ENCODE data around the gene CAPN3. TPM values are rescaled to one million over a fixed set of nuclear protein-coding genes. Genes with fewer than 3 reads are reported as not detected.

Gene CAPN3
- polyA plus RNA-seq, 1 donor (not counting 4 experiments of a cell fraction or from before 2014, with no cell fraction given) = 15.8 TPM

DNA sequence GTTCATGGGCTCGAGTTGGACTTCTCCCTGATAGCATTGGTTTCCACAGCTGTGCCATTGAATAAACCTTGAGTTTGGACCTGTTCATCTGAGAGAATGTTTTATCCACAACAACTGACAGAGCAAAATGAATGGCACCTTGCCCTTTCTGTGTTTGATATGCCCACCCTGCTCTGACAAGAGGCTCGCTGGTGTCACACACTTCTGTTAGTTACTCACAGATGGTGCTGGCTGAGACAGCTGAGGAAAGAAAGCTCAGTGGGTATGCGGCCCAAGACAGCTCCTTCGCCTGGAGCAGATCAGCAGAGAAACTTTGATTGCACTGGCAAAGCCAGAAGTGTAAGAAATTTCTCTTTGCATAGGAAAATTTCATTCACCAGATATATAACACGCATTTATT lies 2.5 kb upstream of the CAPN3 start:
- H3K9me1 ChIP-seq (ENCODE audit: control insufficient read depth, extremely low read depth, insufficient read depth, low read length) = no peaks in the 10 kb centered on the region
- no peak for FAIRE-seq
- no peaks in the 10 kb centered on the region for H4K20me1 ChIP-seq (ENCODE audit: control insufficient read depth, extremely low read depth, insufficient read depth, low read length)
- H3K27ac ChIP-seq (ENCODE audit: control insufficient read depth, insufficient read depth, low read length) = no peak overlapping the region
- no peaks in the 10 kb centered on the region for H3K9me3 ChIP-seq (ENCODE audit: control insufficient read depth, low read depth, low read length)
- no peak overlapping the region for H3K9ac ChIP-seq (ENCODE audit: control insufficient read depth, extremely low read depth, insufficient read depth, low read length)
- DNase-seq (ENCODE audit: low read depth, low spot score) = no peak
- no peak overlapping the region for H3K4me2 ChIP-seq (ENCODE audit: control insufficient read depth, extremely low read depth, insufficient read depth, low read depth, low read length)
- H3K4me3 ChIP-seq (ENCODE audit: control insufficient read depth in 2 of 3, extremely low read depth in 1 of 3, insufficient read depth in 2 of 3, low read depth in 1 of 3, low read length in 3 of 3) = no peak overlapping the region
- H2AFZ ChIP-seq (ENCODE audit: control insufficient read depth, low read length) = no peak overlapping the region
- no peaks in the 10 kb centered on the region for H3K4me1 ChIP-seq (ENCODE audit: control insufficient read depth, extremely low read depth, insufficient read depth, low read length)
- TF ChIP-seq, protein P1, sequence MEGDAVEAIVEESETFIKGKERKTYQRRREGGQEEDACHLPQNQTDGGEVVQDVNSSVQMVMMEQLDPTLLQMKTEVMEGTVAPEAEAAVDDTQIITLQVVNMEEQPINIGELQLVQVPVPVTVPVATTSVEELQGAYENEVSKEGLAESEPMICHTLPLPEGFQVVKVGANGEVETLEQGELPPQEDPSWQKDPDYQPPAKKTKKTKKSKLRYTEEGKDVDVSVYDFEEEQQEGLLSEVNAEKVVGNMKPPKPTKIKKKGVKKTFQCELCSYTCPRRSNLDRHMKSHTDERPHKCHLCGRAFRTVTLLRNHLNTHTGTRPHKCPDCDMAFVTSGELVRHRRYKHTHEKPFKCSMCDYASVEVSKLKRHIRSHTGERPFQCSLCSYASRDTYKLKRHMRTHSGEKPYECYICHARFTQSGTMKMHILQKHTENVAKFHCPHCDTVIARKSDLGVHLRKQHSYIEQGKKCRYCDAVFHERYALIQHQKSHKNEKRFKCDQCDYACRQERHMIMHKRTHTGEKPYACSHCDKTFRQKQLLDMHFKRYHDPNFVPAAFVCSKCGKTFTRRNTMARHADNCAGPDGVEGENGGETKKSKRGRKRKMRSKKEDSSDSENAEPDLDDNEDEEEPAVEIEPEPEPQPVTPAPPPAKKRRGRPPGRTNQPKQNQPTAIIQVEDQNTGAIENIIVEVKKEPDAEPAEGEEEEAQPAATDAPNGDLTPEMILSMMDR (optimal IDR thresholded peaks at IDR 0.05 in 1 of 3, IDR thresholded peaks at IDR 0.05 in 1 of 3, conservative IDR thresholded peaks at IDR 0.05 in 1 of 3; ENCODE audit: extremely low read depth in 1 of 3, insufficient read depth in 2 of 3, low read length in 3 of 3) = no peak
- no peak for TF ChIP-seq EZH2 (IDR thresholded peaks at IDR 0.05; ENCODE audit: low read length)
- H3K27me3 ChIP-seq (ENCODE audit: control insufficient read depth, extremely low read depth, insufficient read depth, low read length) = no peaks in the 10 kb centered on the region
- H3K79me2 ChIP-seq (ENCODE audit: control insufficient read depth, insufficient read depth, low read length) = no peaks in the 10 kb centered on the region
- dilution Hi-C loops (cut with MboI; ENCODE audit: extremely low pct_ligation_motif_present, low sequenced_read_pairs) = no loop called here
- H3K36me3 ChIP-seq (ENCODE audit: control insufficient read depth in 2 of 2, extremely low read depth in 1 of 2, insufficient read depth in 2 of 2, low read length in 2 of 2) = peaks cover 8 to 17% of the 10 kb centered on the region in 2 experiments

DNA sequence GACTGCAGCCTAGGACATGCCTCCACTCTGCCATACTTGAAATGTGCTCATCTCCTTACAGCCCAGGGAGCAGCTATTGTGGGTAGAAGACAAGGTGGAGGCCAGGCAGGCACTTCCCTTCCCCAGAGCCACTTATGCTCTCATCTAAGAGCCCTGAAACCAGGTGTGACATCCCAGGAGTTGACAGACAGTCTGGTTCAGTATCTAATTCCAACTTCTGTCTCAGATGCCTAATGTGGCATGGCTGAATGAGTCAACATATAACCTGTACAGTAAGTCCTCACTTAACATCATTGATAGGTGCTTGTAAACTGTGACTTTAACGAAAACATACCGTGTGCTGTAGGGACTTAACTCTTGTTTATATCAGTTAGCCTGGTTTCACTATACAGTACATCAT lies 1.2 kb upstream of the CAPN3 start:
- no peak overlapping the region for H3K27ac ChIP-seq (ENCODE audit: control insufficient read depth, insufficient read depth, low read length)
- no peak for FAIRE-seq
- H3K9me1 ChIP-seq (ENCODE audit: control insufficient read depth, extremely low read depth, insufficient read depth, low read length) = no peaks in the 10 kb centered on the region

More for the DNA sequence above, 1.2 kb upstream of the CAPN3 start:
- DNase-seq (ENCODE audit: low read depth, low spot score) = no peak
- no peak overlapping the region for H2AFZ ChIP-seq (ENCODE audit: control insufficient read depth, low read length)
- no peaks in the 10 kb centered on the region for H3K79me2 ChIP-seq (ENCODE audit: control insufficient read depth, insufficient read depth, low read length)
- H3K27me3 ChIP-seq (ENCODE audit: control insufficient read depth, extremely low read depth, insufficient read depth, low read length) = no peaks in the 10 kb centered on the region
- H3K9me3 ChIP-seq (ENCODE audit: control insufficient read depth, low read depth, low read length) = no peaks in the 10 kb centered on the region
- dilution Hi-C loops (cut with MboI; ENCODE audit: extremely low pct_ligation_motif_present, low sequenced_read_pairs) = no loop called here
- no peak overlapping the region for H3K4me2 ChIP-seq (ENCODE audit: control insufficient read depth, extremely low read depth, insufficient read depth, low read depth, low read length)
- H3K36me3 ChIP-seq (ENCODE audit: control insufficient read depth in 2 of 2, extremely low read depth in 1 of 2, insufficient read depth in 2 of 2, low read length in 2 of 2) = peaks cover 5 to 9% of the 10 kb centered on the region in 2 experiments
- no peak overlapping the region for H3K4me3 ChIP-seq (ENCODE audit: control insufficient read depth in 2 of 3, extremely low read depth in 1 of 3, insufficient read depth in 2 of 3, low read depth in 1 of 3, low read length in 3 of 3)
- TF ChIP-seq, protein P1 (optimal IDR thresholded peaks at IDR 0.05 in 1 of 3, IDR thresholded peaks at IDR 0.05 in 1 of 3, conservative IDR thresholded peaks at IDR 0.05 in 1 of 3; ENCODE audit: extremely low read depth in 1 of 3, insufficient read depth in 2 of 3, low read length in 3 of 3) = no peak
- no peak for TF ChIP-seq EZH2 (IDR thresholded peaks at IDR 0.05; ENCODE audit: low read length)
- H3K4me1 ChIP-seq (ENCODE audit: control insufficient read depth, extremely low read depth, insufficient read depth, low read length) = no peaks in the 10 kb centered on the region
- no peaks in the 10 kb centered on the region for H4K20me1 ChIP-seq (ENCODE audit: control insufficient read depth, extremely low read depth, insufficient read depth, low read length)
- H3K9ac ChIP-seq (ENCODE audit: control insufficient read depth, extremely low read depth, insufficient read depth, low read length) = no peak overlapping the region
